Breast epithelium (tissue), 3 donors: Measurements from ENCODE around the gene NELL1.

Experiments
- CTCF ChIP-seq, 3 donors: fragments of 450-650 bp; IDR thresholded peaks; one replicate each; pipeline ENCODE4 v1.5.1; 2016 to 2017; ENCODE audit warnings: antibody characterized with exemption in 3 of 3, mild to moderate bottlenecking in 3 of 3, moderate library complexity in 3 of 3
- POLR2A ChIP-seq: fragments of 450-650 bp; IDR thresholded peaks from one replicate; pipeline ENCODE4 v1.6.1; 2016; ENCODE audit warnings: antibody characterized with exemption, mild to moderate bottlenecking, moderate library complexity

DNA sequence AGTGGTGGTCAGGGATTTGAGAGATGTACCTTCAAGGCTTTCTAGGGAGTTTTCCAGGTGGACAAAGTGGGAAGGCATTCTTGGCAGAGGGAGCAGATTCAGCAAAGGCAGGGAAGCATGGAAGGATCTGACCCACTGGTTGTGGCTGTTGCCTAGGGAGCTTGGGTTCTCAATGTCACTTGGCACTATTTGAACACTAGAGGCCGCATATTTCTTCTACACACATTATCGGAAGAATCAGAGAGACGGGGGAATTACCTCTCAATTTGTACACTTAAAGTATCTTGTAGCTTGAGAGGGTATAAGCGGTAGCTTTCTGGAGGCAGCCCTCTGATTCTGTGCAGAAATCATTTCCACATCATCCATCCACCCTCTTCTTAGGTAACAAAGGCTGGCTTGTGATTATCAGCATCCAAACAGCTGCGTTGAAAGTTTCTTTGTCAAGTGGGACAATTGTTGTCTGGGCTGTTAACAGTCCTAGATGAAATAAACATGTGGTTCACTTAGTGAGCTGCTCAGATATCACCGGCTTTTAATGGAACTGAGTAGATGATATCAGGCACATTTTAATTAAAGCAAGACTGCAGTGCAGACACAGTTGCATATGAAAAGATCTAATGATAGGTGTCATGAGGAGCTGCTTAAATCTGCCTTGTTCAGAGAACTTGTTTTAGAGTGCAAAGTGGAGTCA, 2.6 kb downstream of the NELL1 start:
- TF ChIP-seq CTCF (IDR thresholded peaks at IDR 0.05) (no peak), POLR2A (no peak)
